Fibroblast of lung (primary cell): ENCODE data around the gene UQCC2.

Experiments used
- CTCF ChIP-seq, 2 donors: IDR thresholded peaks in 1 of 2; conservative IDR thresholded peaks in 1 of 2; 1 replicate in 1 of 2; 2 replicates in 1 of 2; pipeline ENCODE4 v1.5.1; 2011 to 2012; ENCODE audit warnings: low read length in 2 of 2, control low read depth in 1 of 2, inconsistent platforms in 1 of 2, low read depth in 1 of 2, mild to moderate bottlenecking in 1 of 2
- EZH2 ChIP-seq: IDR thresholded peaks from 2 replicates; pipeline ENCODE4 v1.5.1; 2012; ENCODE audit warnings: low read length, control low read depth, mild to moderate bottlenecking; ENCODE audit errors: missing control alignments

DNA sequence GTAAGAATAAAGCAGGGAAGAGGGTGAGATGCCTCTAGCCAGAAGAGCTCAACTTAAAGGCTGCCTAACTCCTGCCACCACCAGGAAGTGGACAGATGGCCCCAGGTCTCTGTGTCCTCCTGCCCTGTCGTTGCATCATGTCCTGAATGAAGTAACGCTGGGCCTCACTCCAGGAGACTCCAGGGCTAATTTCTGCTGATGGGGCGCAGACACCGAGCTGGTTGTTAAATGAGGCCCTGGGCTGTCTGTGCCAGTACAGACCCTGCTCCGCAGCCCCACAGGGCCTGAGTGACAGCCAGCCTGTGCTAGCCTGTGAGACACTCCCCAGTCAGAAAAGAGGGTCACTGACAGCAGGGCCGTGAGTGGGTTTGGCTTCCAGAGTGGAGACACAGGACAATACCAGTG, 28.7 kb upstream of the UQCC2 start:
- TF ChIP-seq CTCF (conservative IDR thresholded peaks at IDR 0.05 in 1 of 2, IDR thresholded peaks at IDR 0.05 in 1 of 2; ENCODE audit: low read depth in 1 of 2, low read length in 2 of 2) (no peak), EZH2 (no peak)
